Cardiac muscle cell (in vitro differentiated cells and primary cell): Measurements from ENCODE around the gene ELP5. TPM values are rescaled to one million over a fixed set of nuclear protein-coding genes. Genes with fewer than 3 reads are reported as not detected.
A peak's percentile ranks its signal among the peaks of the same experiment; 100 is the strongest.

Source experiments
- DNase-seq, 2 donors: peaks; one replicate each; pipeline versions ENCODE4 v3.0.0 to v3.0.0-alpha.2; 2010 to 2017; ENCODE audit warnings: low read depth in 1 of 2, low spot score in 1 of 2
- H3K27ac ChIP-seq: fragments of 200-600 bp; sonication (generic); 2 replicates; pipeline ENCODE4 v1.5.1; 2016
- H3K27me3 ChIP-seq: fragments of 200-600 bp; sonication (generic); 2 replicates; pipeline ENCODE4 v1.6.0; 2016; ENCODE audit warnings: control low read depth
- H3K36me3 ChIP-seq: fragments of 200-600 bp; sonication (generic); 2 replicates; pipeline ENCODE4 v1.5.1; 2016; ENCODE audit warnings: control low read depth
- H3K4me1 ChIP-seq: fragments of 200-600 bp; sonication (generic); 2 replicates; pipeline ENCODE4 v1.8.1; 2017; ENCODE audit warnings: low read depth, mild to moderate bottlenecking, mixed run types
- H3K4me3 ChIP-seq: fragments of 200-600 bp; sonication (generic); 2 replicates; pipeline ENCODE4 v1.5.1; 2016; ENCODE audit warnings: mild to moderate bottlenecking
- H3K9me3 ChIP-seq: fragments of 200-600 bp; sonication (generic); 2 replicates; pipeline ENCODE4 v1.5.1; 2017; ENCODE audit warnings: low read depth, mild to moderate bottlenecking, control low read depth
- polyA plus RNA-seq: library from polyadenylated mRNA; unstranded; fragments of >200 nt; fragmentation: Nextera tagmentation; extraction: Ambion mirVana; gene quantifications from 2 replicates; pipeline ENCODE4 v1.2.1, GENCODE V29; 2016
- total RNA-seq: library from RNA; depleted of rRNA; stranded (reverse); fragments of >200 nt; gene quantifications from 2 replicates; pipeline ENCODE4 v1.2.3, GENCODE V29; 2016
- TF ChIP-seq, protein P1 (sequence below): IDR thresholded peaks from 2 replicates; pipeline ENCODE4 v1.5.1; 2012; ENCODE audit warnings: low read depth, mild to moderate bottlenecking, low read length

The ELP5 gene
- total and polyA plus RNA-seq, 2 experiments from 2014 or later = 54.5 to 62.3 TPM

DNA sequence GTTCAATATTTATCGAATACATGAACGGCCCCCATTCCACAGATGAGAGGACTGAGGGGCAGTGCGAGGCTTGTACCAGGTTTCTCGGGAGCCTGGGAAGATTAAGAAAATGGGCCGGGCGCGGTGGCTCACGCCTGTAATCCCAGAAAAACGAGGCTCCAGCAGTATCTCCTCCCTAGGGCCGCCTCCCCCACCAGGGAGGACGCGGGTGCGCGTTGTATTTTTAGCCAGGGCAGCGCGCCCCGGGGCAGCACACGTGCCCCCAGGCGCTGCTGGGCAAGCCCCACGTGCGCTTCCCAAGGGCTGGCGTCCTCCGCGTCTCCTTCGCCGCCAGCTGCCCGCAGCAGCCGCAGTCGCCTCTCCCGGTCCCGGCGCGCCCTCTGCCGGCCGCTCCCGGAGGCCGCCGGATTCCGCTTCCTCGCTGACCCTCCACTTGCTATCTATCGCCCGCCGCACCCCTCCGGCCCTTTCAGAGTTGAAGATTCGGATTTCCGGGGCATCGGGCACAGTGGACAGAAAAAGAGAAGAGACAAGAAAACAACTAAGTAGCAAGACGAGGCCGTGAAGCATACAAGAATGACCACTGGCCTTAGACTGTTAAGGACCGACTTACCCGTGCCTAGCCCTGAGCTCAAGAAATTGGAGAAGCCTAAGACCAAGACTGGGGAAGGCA, 44.3 kb downstream of the ELP5 start:
- H3K27me3 ChIP-seq = peaks cover 4% of the 10 kb centered on the region
- TF ChIP-seq, protein P1, sequence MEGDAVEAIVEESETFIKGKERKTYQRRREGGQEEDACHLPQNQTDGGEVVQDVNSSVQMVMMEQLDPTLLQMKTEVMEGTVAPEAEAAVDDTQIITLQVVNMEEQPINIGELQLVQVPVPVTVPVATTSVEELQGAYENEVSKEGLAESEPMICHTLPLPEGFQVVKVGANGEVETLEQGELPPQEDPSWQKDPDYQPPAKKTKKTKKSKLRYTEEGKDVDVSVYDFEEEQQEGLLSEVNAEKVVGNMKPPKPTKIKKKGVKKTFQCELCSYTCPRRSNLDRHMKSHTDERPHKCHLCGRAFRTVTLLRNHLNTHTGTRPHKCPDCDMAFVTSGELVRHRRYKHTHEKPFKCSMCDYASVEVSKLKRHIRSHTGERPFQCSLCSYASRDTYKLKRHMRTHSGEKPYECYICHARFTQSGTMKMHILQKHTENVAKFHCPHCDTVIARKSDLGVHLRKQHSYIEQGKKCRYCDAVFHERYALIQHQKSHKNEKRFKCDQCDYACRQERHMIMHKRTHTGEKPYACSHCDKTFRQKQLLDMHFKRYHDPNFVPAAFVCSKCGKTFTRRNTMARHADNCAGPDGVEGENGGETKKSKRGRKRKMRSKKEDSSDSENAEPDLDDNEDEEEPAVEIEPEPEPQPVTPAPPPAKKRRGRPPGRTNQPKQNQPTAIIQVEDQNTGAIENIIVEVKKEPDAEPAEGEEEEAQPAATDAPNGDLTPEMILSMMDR = peak; percentile 92
- H3K27ac ChIP-seq = no peak overlapping the region
- H3K9me3 ChIP-seq = no peaks in the 10 kb centered on the region
- H3K36me3 ChIP-seq = no peaks in the 10 kb centered on the region
- peak; percentile 87 to 92 for DNase-seq
- H3K4me3 ChIP-seq = no peak overlapping the region
- peaks cover 33% of the 10 kb centered on the region for H3K4me1 ChIP-seq

DNA sequence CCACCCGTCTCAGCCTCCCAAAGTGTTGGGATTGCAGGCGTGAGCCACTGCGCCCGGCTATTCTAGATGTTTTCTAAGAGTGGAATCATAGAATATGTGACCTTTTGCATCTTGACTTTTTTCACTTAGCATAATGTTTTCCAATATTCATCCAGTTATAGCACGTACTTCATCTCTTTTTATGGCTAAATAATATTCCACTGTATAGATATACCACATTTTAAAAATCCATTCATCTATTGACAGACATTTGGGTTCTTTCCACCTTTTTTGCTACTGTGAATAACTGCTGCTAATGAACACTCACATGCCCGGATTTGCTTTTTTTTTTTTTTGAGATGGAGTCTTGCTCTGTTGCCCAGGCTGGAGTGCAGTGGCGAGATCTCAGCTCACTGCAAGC, 52.2 kb downstream of the ELP5 start:
- H3K9me3 ChIP-seq = no peaks in the 10 kb centered on the region
- DNase-seq = no peak
- H3K27me3 ChIP-seq = no peaks in the 10 kb centered on the region
- no peaks in the 10 kb centered on the region for H3K36me3 ChIP-seq
- TF ChIP-seq, protein P1 = no peak
- H3K4me1 ChIP-seq = peaks cover 3% of the 10 kb centered on the region
- no peak overlapping the region for H3K4me3 ChIP-seq
- no peak overlapping the region for H3K27ac ChIP-seq

- DNase-seq = peak; percentile 100
- Histone ChIP-seq H3K9me3 (no peaks in the 10 kb centered on the region), H3K27ac (peak within 1 kb of the TSS; percentile 99), H3K4me3 (peak within 1 kb of the TSS; percentile 90), H3K4me1 (peaks cover 10% of the 10 kb centered on the region), H3K27me3 (no peaks in the 10 kb centered on the region), H3K36me3 (peaks cover 19% of the 10 kb centered on the region)
- TF ChIP-seq, protein P1 = no peak
Measured at GRCh38 chr17:7306911-7307685, 55.1 kb downstream of the ELP5 start, which contains the start of gene EIF5A. Gene EIF5A (plus strand): TSS chr17:7307628. CDS start chr17:7309636, 2,008 bp downstream.

GRCh38 chr17:7307686-7308624, 55.9 kb downstream of the ELP5 start:
- TF ChIP-seq, protein P1 = peak; percentile 8
- H3K4me1 ChIP-seq = peaks cover 10% of the 10 kb centered on the region

DNA sequence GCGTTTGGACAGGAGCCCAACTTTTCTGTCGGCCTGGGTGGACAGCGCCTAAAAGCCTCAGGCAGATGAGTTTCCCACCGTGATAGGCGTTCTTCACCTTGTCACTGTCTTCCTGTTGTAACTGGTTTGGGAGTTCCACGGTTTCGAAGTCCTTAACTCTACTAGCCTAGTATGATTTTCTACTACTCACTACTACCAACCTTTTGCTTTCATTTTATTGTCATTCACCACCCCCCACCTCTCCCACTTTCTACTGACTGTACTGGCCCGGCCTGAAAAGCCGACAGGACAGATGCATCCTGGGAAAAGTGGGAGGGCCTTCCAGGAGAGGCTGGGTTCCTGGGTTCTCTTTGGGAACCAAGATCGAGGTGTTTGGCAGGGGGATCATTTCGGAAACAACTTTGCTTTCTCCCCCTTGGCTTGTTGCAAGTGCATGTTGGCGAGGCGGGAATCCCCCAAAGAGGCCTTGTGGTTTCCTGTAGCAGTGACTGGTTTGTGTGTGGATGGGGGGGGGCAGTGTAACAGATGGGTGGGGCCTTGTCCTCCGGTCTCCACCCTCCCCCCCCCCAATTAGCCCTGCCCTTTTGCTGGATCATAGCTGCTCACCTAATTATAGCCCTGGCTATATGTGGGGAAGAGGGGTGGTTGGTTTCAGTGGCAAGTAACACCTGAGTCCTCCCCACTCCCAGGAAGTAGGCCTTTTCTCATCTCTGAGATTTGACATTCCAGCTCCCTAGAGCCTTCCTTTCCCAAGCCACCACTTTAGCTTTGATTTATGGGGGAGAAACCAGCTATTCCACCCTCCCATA, 56.8 kb downstream of the ELP5 start:
- DNase-seq = peak; percentile 80 to 86
- TF ChIP-seq, protein P1 = no peak

More at GRCh38 chr17:7307686-7308624, 55.9 kb downstream of the ELP5 start:
- H3K9me3 ChIP-seq = no peaks in the 10 kb centered on the region
- H3K4me3 ChIP-seq = peak overlapping the region; percentile 90
- H3K36me3 ChIP-seq = peaks cover 26% of the 10 kb centered on the region
- peak; percentile 56 to 59 for DNase-seq
- H3K27ac ChIP-seq = peak overlapping the region; percentile 99
- H3K27me3 ChIP-seq = no peaks in the 10 kb centered on the region

More for the DNA sequence above, 56.8 kb downstream of the ELP5 start:
- peak overlapping the region; percentile 90 for H3K4me3 ChIP-seq
- peaks cover 10% of the 10 kb centered on the region for H3K4me1 ChIP-seq
- H3K9me3 ChIP-seq = no peaks in the 10 kb centered on the region
- H3K27me3 ChIP-seq = no peaks in the 10 kb centered on the region
- H3K27ac ChIP-seq = peak overlapping the region; percentile 99
- H3K36me3 ChIP-seq = peaks cover 35% of the 10 kb centered on the region
